Erythroblast (primary cell): ENCODE data around the gene RNPEP.
"Not testable (repeated sequence)": the region's sequence is repeated elsewhere in the genome, so short reads cannot be mapped to it uniquely, and the experiment has no call there.

ENCODE experiments used
- DNase-seq, 2 experiments: peaks; one replicate each; lab custom pipeline; 2025; lab: John Stamatoyannopoulos, UW
- GATA1 ChIP-seq: IDR thresholded peaks from 2 replicates; pipeline ENCODE4 v1.6.1; 2011; ENCODE audit warnings: low read depth, mild to moderate bottlenecking, control low read depth, low read length, moderate library complexity
- POLR2A ChIP-seq: IDR thresholded peaks from 2 replicates; pipeline ENCODE4 v1.6.1; 2011; ENCODE audit warnings: mild to moderate bottlenecking, low read length

RNPEP gene

GRCh38 chr1:202017749-202018467 lies 35.5 kb downstream of the RNPEP start:
- no peak for TF ChIP-seq POLR2A
- no peak for TF ChIP-seq GATA1
- peak in 1 of 2 experiments; percentile 33 for DNase-seq

GRCh38 chr1:202018468-202019234 lies 36.2 kb downstream of the RNPEP start:
- peak; percentile 46 to 60 for DNase-seq
- TF ChIP-seq POLR2A (no peak), GATA1 (no peak)

- not testable (repeated sequence) for DNase-seq
Measured at GRCh38 chr1:202019235-202019558, 36.7 kb downstream of the RNPEP start.

- no peak for TF ChIP-seq POLR2A
- no peak for TF ChIP-seq GATA1
- DNase-seq: no peak
Measured at GRCh38 chr1:202023001-202023433, 40.6 kb downstream of the RNPEP start.

GRCh38 chr1:202029171-202029665 lies 46.8 kb downstream of the RNPEP start:
- TF ChIP-seq GATA1: no peak
- peak in 1 of 2 experiments; percentile 64 for DNase-seq

- peak in 1 of 2 experiments; percentile 48 for DNase-seq
- TF ChIP-seq POLR2A: no peak
- no peak for TF ChIP-seq GATA1
Measured at GRCh38 chr1:202029727-202030126, 47.3 kb downstream of the RNPEP start.

- no peak for DNase-seq
- TF ChIP-seq GATA1: no peak
- no peak for TF ChIP-seq POLR2A
Measured at GRCh38 chr1:202031796-202032195, 49.3 kb downstream of the RNPEP start.

- DNase-seq: no peak
- TF ChIP-seq POLR2A (no peak), GATA1 (no peak)
Measured at GRCh38 chr1:202034149-202034682, 51.8 kb downstream of the RNPEP start.

- peak in 1 of 2 experiments; percentile 58 for DNase-seq
Measured at GRCh38 chr1:202034683-202035462, 52.4 kb downstream of the RNPEP start.

GRCh38 chr1:202036595-202037387 lies 54.3 kb downstream of the RNPEP start:
- TF ChIP-seq GATA1 (no peak), POLR2A (no peak)
- DNase-seq: no peak

More at GRCh38 chr1:202034683-202035462, 52.4 kb downstream of the RNPEP start:
- TF ChIP-seq POLR2A (no peak), GATA1 (no peak)

GRCh38 chr1:202037706-202038296 lies 55.4 kb downstream of the RNPEP start:
- DNase-seq: no peak

GRCh38 chr1:202038688-202039346 lies 56.4 kb downstream of the RNPEP start:
- no peak for TF ChIP-seq POLR2A
- TF ChIP-seq GATA1: no peak
- no peak for DNase-seq

More at GRCh38 chr1:202037706-202038296, 55.4 kb downstream of the RNPEP start:
- no peak for TF ChIP-seq POLR2A
- no peak for TF ChIP-seq GATA1
